SK-N-SH (cell line): ENCODE results near the gene COLEC12. TPM values are rescaled to one million over a fixed set of nuclear protein-coding genes. Genes with fewer than 3 reads are reported as not detected.

Experiments
- CTCF ChIA-PET: fragments of 300-600, 350-600 bp; formaldehyde crosslinking; extraction: SDS; loops from one replicate; lab custom pipeline; 2021; lab: Yijun Ruan, JAX
- POLR2A ChIA-PET: fragments of 350-600 bp; sonication (Branson Sonifier 250); formaldehyde crosslinking; extraction: SDS; loops from one replicate; lab custom pipeline; 2020; ENCODE audit warnings: antibody characterized with exemption, inconsistent platforms; lab: Yijun Ruan, JAX
- DNase-seq: peaks from one replicate; pipeline ENCODE4 v3.0.0; 2012
- H2AFZ ChIP-seq: fragments of 200-600 bp; sonication (generic); 2 replicates; pipeline ENCODE4 v1.8.1; 2016; ENCODE audit warnings: antibody characterized with exemption, mild to moderate bottlenecking, low read depth
- H3F3A ChIP-seq: fragments of 200-600 bp; sonication (generic); replicated peaks from 2 replicates; pipeline ENCODE3; 2016; ENCODE audit warnings: antibody characterized with exemption, mild to moderate bottlenecking; ENCODE audit not compliant: insufficient read depth
- H3K27ac ChIP-seq, 2 experiments: fragments of 200-500 bp in 1 of 2; fragments of 200-600 bp in 1 of 2; sonication (Bioruptor generic) in 1 of 2; sonication (generic), shearing (Covaris generic) in 1 of 2; 2 replicates each; pipeline versions ENCODE4 v1.5.1 to v1.6.1; 2014 to 2016; ENCODE audit warnings: low read depth in 2 of 2, inconsistent platforms in 1 of 2, low read length in 1 of 2, mild to moderate bottlenecking in 1 of 2, mixed read lengths in 1 of 2
- H3K27me3 ChIP-seq: fragments of 200-600 bp; sonication (generic), shearing (Covaris generic); 2 replicates; pipeline ENCODE4 v1.6.1; 2016; ENCODE audit warnings: mixed run types; ENCODE audit not compliant: insufficient read depth
- H3K36me3 ChIP-seq, 2 experiments: fragments of 200-500 bp in 1 of 2; fragments of 200-600 bp in 1 of 2; sonication (Bioruptor generic) in 1 of 2; sonication (generic) in 1 of 2; replicated peaks in 1 of 2; 2 replicates each; pipeline versions ENCODE3 to v1.5.1; 2014 to 2016; ENCODE audit warnings: low read length in 1 of 2, mild to moderate bottlenecking in 1 of 2; ENCODE audit not compliant: insufficient read depth in 2 of 2, control insufficient read depth in 1 of 2
- H3K4me1 ChIP-seq, 2 experiments: fragments of 200-500 bp in 1 of 2; fragments of 200-600 bp in 1 of 2; sonication (Bioruptor generic) in 1 of 2; sonication (generic), shearing (Covaris generic) in 1 of 2; 2 replicates each; pipeline versions ENCODE4 v1.5.1 to v1.6.1; 2014 to 2016; ENCODE audit warnings: low read depth in 1 of 2, low read length in 1 of 2, mixed run types in 1 of 2; ENCODE audit not compliant: insufficient read depth in 2 of 2, control insufficient read depth in 1 of 2
- H3K4me2 ChIP-seq: fragments of 200-600 bp; sonication (generic), shearing (Covaris generic); 2 replicates; pipeline ENCODE4 v1.6.1; 2017; ENCODE audit warnings: mixed run types
- H3K4me3 ChIP-seq, 2 experiments: fragments of 200-500 bp in 1 of 2; fragments of 200-600 bp in 1 of 2; sonication (Bioruptor generic) in 1 of 2; sonication (generic), shearing (Covaris generic) in 1 of 2; 2 replicates each; pipeline versions ENCODE4 v1.5.1 to v1.8.1; 2014 to 2016; ENCODE audit warnings: low read depth in 2 of 2, inconsistent platforms in 1 of 2, low read length in 1 of 2, mild to moderate bottlenecking in 1 of 2, mixed read lengths in 1 of 2, moderate library complexity in 1 of 2
- H3K79me2 ChIP-seq: fragments of 200-600 bp; sonication (generic); 2 replicates; pipeline ENCODE4 v1.8.1; 2017; ENCODE audit warnings: mild to moderate bottlenecking; ENCODE audit not compliant: insufficient read depth
- H3K9ac ChIP-seq: fragments of 200-600 bp; sonication (generic); 2 replicates; pipeline ENCODE4 v1.6.1; 2017; ENCODE audit warnings: mixed run types
- H3K9me2 ChIP-seq: fragments of 200-600 bp; sonication (generic); 2 replicates; pipeline ENCODE4 v1.6.1; 2017; ENCODE audit warnings: mixed run types
- H3K9me3 ChIP-seq: fragments of 200-600 bp; sonication (generic); 2 replicates; pipeline ENCODE4 v1.6.1; 2017; ENCODE audit warnings: mixed run types, mild to moderate bottlenecking, moderate library complexity
- H4K20me1 ChIP-seq: fragments of 200-600 bp; sonication (generic); 2 replicates; pipeline ENCODE4 v1.6.1; 2017; ENCODE audit warnings: mild to moderate bottlenecking, mixed run types; ENCODE audit not compliant: insufficient read depth
- CHD2 ChIP-seq: fragments of 150-350 bp; IDR thresholded peaks from 2 replicates; pipeline ENCODE4 v1.6.1; 2018; ENCODE audit warnings: low read length; ENCODE audit not compliant: partially characterized antibody
- EP300 ChIP-seq, 2 experiments: IDR thresholded peaks; 2 replicates each; pipeline versions ENCODE4 v1.4.0 to v1.6.1; 2012; ENCODE audit warnings: borderline replicate concordance in 1 of 2, low read depth in 1 of 2, low read length in 1 of 2
- FOXJ3 ChIP-seq: sonication (generic); formaldehyde crosslinking; IDR thresholded peaks from 2 replicates; pipeline ENCODE4 v1.5.1; 2020; ENCODE audit warnings: mild to moderate bottlenecking, missing genetic modification reagents
- IRF3 ChIP-seq: fragments of 150-350 bp; IDR thresholded peaks from 2 replicates; pipeline ENCODE4 v1.6.1; 2016; ENCODE audit warnings: mild to moderate bottlenecking, low read depth, low read length
- JUND ChIP-seq: IDR thresholded peaks from 2 replicates; pipeline ENCODE4 v1.4.0; 2012
- MEF2A ChIP-seq: IDR thresholded peaks from 2 replicates; pipeline ENCODE4 v1.4.0; 2012; ENCODE audit warnings: low read depth, borderline replicate concordance
- MXI1 ChIP-seq: IDR thresholded peaks from 2 replicates; pipeline ENCODE4 v1.6.1; 2012; ENCODE audit warnings: mild to moderate bottlenecking, low read depth, low read length, improper control_type of control experiment
- PBX3 ChIP-seq: IDR thresholded peaks from 2 replicates; pipeline ENCODE4; 2012
- POLR2AphosphoS5 ChIP-seq: IDR thresholded peaks from 2 replicates; pipeline ENCODE4 v1.6.1; 2012; ENCODE audit warnings: low read depth, low read length
- RCOR1 ChIP-seq: fragments of 150-350 bp; IDR thresholded peaks from 2 replicates; pipeline ENCODE4 v1.6.1; 2017; ENCODE audit warnings: antibody characterized with exemption, low read length
- REST ChIP-seq: IDR thresholded peaks from 2 replicates; pipeline ENCODE4 v1.6.1; 2012; ENCODE audit warnings: mild to moderate bottlenecking, low read depth, low read length, moderate library complexity
- RFX5 ChIP-seq: IDR thresholded peaks from 2 replicates; pipeline ENCODE4 v1.6.1; 2012; ENCODE audit warnings: mild to moderate bottlenecking, improper control_type of control experiment, low read length
- TAF1 ChIP-seq: IDR thresholded peaks from 2 replicates; pipeline ENCODE4 v1.6.1; 2012; ENCODE audit warnings: low read depth, mild to moderate bottlenecking, low read length, moderate library complexity, borderline replicate concordance
- TEAD4 ChIP-seq: IDR thresholded peaks from 2 replicates; pipeline ENCODE4 v1.4.0; 2012; ENCODE audit warnings: mild to moderate bottlenecking, borderline replicate concordance; ENCODE audit not compliant: insufficient read depth
- USF1 ChIP-seq: IDR thresholded peaks from 2 replicates; pipeline ENCODE4 v1.4.0; 2012; ENCODE audit warnings: low read depth, borderline replicate concordance
- USF2 ChIP-seq: fragments of 150-350 bp; IDR thresholded peaks from 2 replicates; pipeline ENCODE4 v1.6.1; 2017; ENCODE audit warnings: antibody characterized with exemption, low read length, low read depth, borderline replicate concordance
- YY1 ChIP-seq: IDR thresholded peaks from 2 replicates; pipeline ENCODE4 v1.4.0; 2012; ENCODE audit warnings: low read depth, mild to moderate bottlenecking
- ZBTB33 ChIP-seq: IDR thresholded peaks from 2 replicates; pipeline ENCODE4 v1.4.0; 2012; ENCODE audit warnings: low read depth, borderline replicate concordance
- polyA plus RNA-seq, 3 experiments: library from polyadenylated mRNA; depleted of rRNA; stranded (reverse); fragments of >200 nt; gene quantifications; 2 replicates each; pipeline ENCODE4 v1.2.3, GENCODE V29; 2012

COLEC12 gene
- polyA plus RNA-seq, 1 of the 3 experiments (the other 2 are of a cell fraction), result 41.2 TPM

GRCh38 chr18:410047-410455 lies 90.5 kb downstream of the COLEC12 start:
- no peaks in the 10 kb centered on the region for H3K79me2 ChIP-seq
- H3K9me3 ChIP-seq, result no peaks in the 10 kb centered on the region
- H3K4me3 ChIP-seq, result no peak overlapping the region
- no peak for DNase-seq
- ChIA-PET POLR2A (no interaction called here), CTCF (interaction anchor here (1.1 to 1.5 kb wide), 2 partner anchors 11 to 15 kb away, joined by 3 to 4 read pairs; no protein-coding TSS in a partner anchor)
- H3K4me2 ChIP-seq, result no peak overlapping the region
- TF ChIP-seq JUND (no peak), USF1 (no peak), TEAD4 (no peak), MEF2A (no peak), TAF1 (no peak), IRF3 (no peak), ZBTB33 (no peak), POLR2AphosphoS5 (no peak), CHD2 (no peak), FOXJ3 (CRISPR knock-in tag) (no peak), YY1 (no peak), REST (no peak), USF2 (no peak), EP300 (IDR thresholded peaks at IDR 0.05; ENCODE audit: borderline replicate concordance in 1 of 2, low read depth in 1 of 2, low read length in 1 of 2) (no peak), RCOR1 (no peak), MXI1 (no peak), PBX3 (no peak), RFX5 (no peak)
- H3K27ac ChIP-seq, result no peak overlapping the region
- no peak overlapping the region for H2AFZ ChIP-seq
- H4K20me1 ChIP-seq, result no peaks in the 10 kb centered on the region
- H3K9ac ChIP-seq, result no peak overlapping the region
- H3F3A ChIP-seq, result peaks cover 14% of the 10 kb centered on the region
- H3K36me3 ChIP-seq, result no peaks in the 10 kb centered on the region
- no peaks in the 10 kb centered on the region for H3K9me2 ChIP-seq
- peaks cover 0 to 17% of the 10 kb centered on the region in 2 experiments; a peak in 2 of 4 replicates for H3K4me1 ChIP-seq
- no peaks in the 10 kb centered on the region for H3K27me3 ChIP-seq
